HepG2 (cell line): ENCODE data around the gene STARD13. TPM values are rescaled to one million over a fixed set of nuclear protein-coding genes. Genes with fewer than 3 reads are reported as not detected.

Experiments used
- ATAC-seq: fragments of 200-7000 bp; cut with Tn5 transposase; 3 replicates; pipeline ENCODE4 v1.9.1; 2020; ENCODE audit warnings: mild to moderate bottlenecking, moderate library complexity
- BruUV-seq: library from RNA; stranded (reverse); fragments of 400-500 nt; replicated peaks from 2 replicates; lab custom pipeline; 2021; lab: Mats Ljungman, UMichigan
- CTCF ChIA-PET: fragments of 300-600 bp; formaldehyde crosslinking; extraction: SDS; loops from one replicate; lab custom pipeline; 2021; ENCODE audit warnings: low total read pairs, inconsistent platforms, low intra/inter-chr PET ratio; lab: Yijun Ruan, JAX
- POLR2A ChIA-PET: fragments of 350-600 bp; sonication (Branson Sonifier 250); formaldehyde crosslinking; loops from one replicate; lab custom pipeline; 2020; ENCODE audit warnings: antibody characterized with exemption, inconsistent platforms; lab: Yijun Ruan, JAX
- DNase-seq: peaks from one replicate; pipeline ENCODE4 v3.0.0-alpha.2; 2015; ENCODE audit warnings: low spot score
- FAIRE-seq: peaks from 3 replicates; lab custom pipeline; 2011; peaks lifted over from hg19 to GRCh38; lab: Jason Lieb, UNC
- H2AFZ ChIP-seq: one replicate; pipeline ENCODE4 v1.6.1; 2011; ENCODE audit warnings: low read length, inconsistent platforms
- H3K27ac ChIP-seq: fragments of 300-600 bp; 3 replicates; pipeline ENCODE4 v1.8.0; 2011; ENCODE audit warnings: mixed run types, mild to moderate bottlenecking, mixed read lengths, low read length, inconsistent platforms; ENCODE audit not compliant: insufficient read depth; ENCODE audit errors: extremely low read length
- H3K27me3 ChIP-seq, 2 experiments: fragments of 200-600 bp in 1 of 2; 2 replicates in 1 of 2; 3 replicates in 1 of 2; pipeline versions ENCODE4 v1.6.0 to v1.8.0; 2011; ENCODE audit warnings: low read length in 2 of 2, mild to moderate bottlenecking in 2 of 2, moderate library complexity in 2 of 2, inconsistent platforms in 1 of 2; ENCODE audit not compliant: insufficient read depth in 2 of 2, control insufficient read depth in 1 of 2
- H3K36me3 ChIP-seq, 2 experiments: fragments of 200-600 bp in 1 of 2; replicated peaks in 1 of 2; 2 replicates in 1 of 2; 3 replicates in 1 of 2; pipeline versions ENCODE4 v1.5.1 to v1.8.0; 2011; ENCODE audit warnings: low read length in 2 of 2, inconsistent platforms in 1 of 2; ENCODE audit not compliant: insufficient read depth in 2 of 2, control insufficient read depth in 1 of 2
- H3K4me1 ChIP-seq: 2 replicates; pipeline ENCODE4 v1.5.1; 2012; ENCODE audit warnings: low read length, inconsistent platforms; ENCODE audit not compliant: insufficient read depth
- H3K4me2 ChIP-seq: 2 replicates; pipeline ENCODE4 v1.6.0; 2011; ENCODE audit warnings: low read depth, low read length, inconsistent platforms
- H3K4me3 ChIP-seq, 3 experiments: fragments of 200-600 bp in 1 of 3; sonication (generic), shearing (Covaris generic) in 1 of 3; replicated peaks in 1 of 3; 2 replicates each; pipeline ENCODE4 v1.5.1; 2011 to 2016; ENCODE audit warnings: low read length in 3 of 3, inconsistent platforms in 2 of 3, low read depth in 2 of 3, mild to moderate bottlenecking in 2 of 3, control low read depth in 1 of 3, mixed read lengths in 1 of 3; ENCODE audit not compliant: insufficient read depth in 1 of 3
- H3K79me2 ChIP-seq: one replicate; pipeline ENCODE4 v1.6.1; 2011; ENCODE audit warnings: low read length, inconsistent platforms; ENCODE audit not compliant: insufficient read depth
- H3K9ac ChIP-seq: 2 replicates; pipeline ENCODE4 v1.6.0; 2011; ENCODE audit warnings: mild to moderate bottlenecking, low read depth, low read length, inconsistent platforms; ENCODE audit not compliant: insufficient read depth
- H3K9me3 ChIP-seq: 2 replicates; pipeline ENCODE4 v1.5.1; 2012; ENCODE audit warnings: mild to moderate bottlenecking, low read length
- H4K20me1 ChIP-seq: 2 replicates; pipeline ENCODE4 v1.6.0; 2011; ENCODE audit warnings: inconsistent platforms, mild to moderate bottlenecking, low read length, moderate library complexity; ENCODE audit not compliant: insufficient read depth
- AFF4 ChIP-seq: sonication (generic); formaldehyde crosslinking; IDR thresholded peaks from 2 replicates; pipeline ENCODE4 v1.4.0; 2020; ENCODE audit warnings: missing genetic modification reagents
- ATF2 ChIP-seq: sonication (generic); formaldehyde crosslinking; IDR thresholded peaks from 2 replicates; pipeline ENCODE4 v1.4.0; 2020; ENCODE audit warnings: missing genetic modification reagents
- EP300 ChIP-seq, 3 experiments: sonication (generic) in 1 of 3; formaldehyde crosslinking in 1 of 3; IDR thresholded peaks; 2 replicates each; pipeline versions ENCODE4 v1.5.1 to v1.6.1; 2011 to 2020; ENCODE audit warnings: low read depth in 2 of 3, low read length in 2 of 3, borderline replicate concordance in 1 of 3, improper control_type of control experiment in 1 of 3, mild to moderate bottlenecking in 1 of 3, missing genetic modification reagents in 1 of 3, moderate library complexity in 1 of 3
- HDAC2 ChIP-seq: sonication (generic); formaldehyde crosslinking; IDR thresholded peaks from 2 replicates; pipeline ENCODE4 v1.4.0; 2020; ENCODE audit warnings: missing genetic modification reagents
- HOXA5 ChIP-seq: sonication (generic); formaldehyde crosslinking; IDR thresholded peaks from 2 replicates; pipeline ENCODE4 v1.4.0; 2020; ENCODE audit warnings: missing genetic modification reagents
- RBAK ChIP-seq: sonication (generic); formaldehyde crosslinking; IDR thresholded peaks from 2 replicates; pipeline ENCODE4 v1.5.1; 2020; ENCODE audit warnings: mild to moderate bottlenecking, missing genetic modification reagents
- RFX3 ChIP-seq: IDR thresholded peaks from 2 replicates; pipeline ENCODE4 v1.6.1; 2016; ENCODE audit warnings: missing biosample characterization, missing genetic modification reagents
- SIN3A ChIP-seq: IDR thresholded peaks from 2 replicates; pipeline ENCODE4 v1.6.1; 2011; ENCODE audit warnings: low read depth, mild to moderate bottlenecking, control low read depth, low read length, borderline replicate concordance
- ZNF142 ChIP-seq: sonication (generic); formaldehyde crosslinking; IDR thresholded peaks from 2 replicates; pipeline ENCODE4 v1.4.0; 2020; ENCODE audit warnings: missing genetic modification reagents
- ZNF3 ChIP-seq: IDR thresholded peaks from 2 replicates; pipeline ENCODE4 v1.7.0; 2017; ENCODE audit warnings: inconsistent platforms
- ZNF781 ChIP-seq: sonication (generic); formaldehyde crosslinking; IDR thresholded peaks from 2 replicates; pipeline ENCODE4 v1.5.1; 2020; ENCODE audit warnings: borderline replicate concordance, mild to moderate bottlenecking, missing genetic modification reagents; ENCODE audit errors: not compliant biosample characterization
- WGBS: methylation state at CpG from one replicate; pipeline ENCODE4 v1.1.6; 2017; ENCODE audit warnings: low lambda C conversion rate; 5-methylcytosine and 5-hydroxymethylcytosine counted together
- in situ Hi-C: cut with HindIII; loops from 2 replicates; pipeline ENCODE4 v1.10.0; 2017; ENCODE audit warnings: low pct_unique_long_range_greater_than_20kb; ENCODE audit not compliant: extremely low pct_ligation_motif_present
- intact Hi-C: fragments of 100-400 bp; cut with micrococcal nuclease; formaldehyde crosslinking; loops from one replicate; pipeline ENCODE4 v1.10.0; 2022; ENCODE audit not compliant: unreplicated experiment
- polyA plus RNA-seq, 8 experiments: library from polyadenylated mRNA; depleted of rRNA in 3 of 8; stranded (reverse) in 7 of 8; unstranded in 1 of 8; fragments of >200 nt; fragmentation: Illumina TruSeq in 4 of 8; extraction: Trizol in 4 of 8; gene quantifications; 2 replicates each; pipeline versions ENCODE4 v1.2.1 to v1.2.3, GENCODE V29; 2011 to 2016; ENCODE audit warnings: low read depth in 4 of 8, missing spikeins in 1 of 8, mixed read lengths in 1 of 8; ENCODE audit not compliant: insufficient read depth in 1 of 8
- total RNA-seq, 5 experiments: library from RNA; depleted of rRNA; stranded (reverse); fragments of >200 nt; fragmentation: Illumina TruSeq; extraction: Trizol; gene quantifications; 2 replicates each; pipeline ENCODE4 v1.2.3, GENCODE V29; 2016; ENCODE audit warnings: low read depth in 1 of 5
- TF ChIP-seq, protein P1 (sequence below): sonication (generic); formaldehyde crosslinking; IDR thresholded peaks from 2 replicates; pipeline ENCODE4 v1.4.0; 2020; ENCODE audit warnings: missing genetic modification reagents

Gene STARD13
- total and polyA plus RNA-seq, 2 of the 13 experiments (the other 11 are each of a cell fraction or from before 2014, with no cell fraction given) = 12.8 to 14.3 TPM

- Histone ChIP-seq H3K27ac (no peak overlapping the region), H3K79me2 (peaks cover 45% of the 10 kb centered on the region), H3K4me3 (no peak overlapping the region), H3K9me3 (no peaks in the 10 kb centered on the region), H4K20me1 (no peaks in the 10 kb centered on the region), H3K36me3 (peaks cover 3 to 4% of the 10 kb centered on the region in 2 experiments; a peak in 3 of 5 replicates), H3K27me3 (no peaks in the 10 kb centered on the region), H3K4me2 (no peak overlapping the region), H3K4me1 (peaks cover 72% of the 10 kb centered on the region), H3K9ac (no peak overlapping the region), H2AFZ (no peak overlapping the region)
- FAIRE-seq (no peak), ATAC-seq (no peak), DNase-seq (no peak)
- in situ Hi-C loops (no loop called here), intact Hi-C loops (no loop called here)
- WGBS = 98% methylated on average over 3 of the region's 3 CpGs
- BruUV-seq = no TSS peak
- ChIA-PET POLR2A (interaction anchor here (1.0 to 2.7 kb wide), 2 partner anchors 10 to 14 kb away, joined by 3 to 12 read pairs; partner anchors contain the start of gene STARD13), CTCF (no interaction called here)
- TF ChIP-seq RBAK (CRISPR knock-in tag) = no peak
- TF ChIP-seq SIN3A = no peak
- TF ChIP-seq RFX3 (CRISPR knock-in tag) = no peak
- no peak for TF ChIP-seq AFF4 (CRISPR knock-in tag)
- TF ChIP-seq, protein P1, sequence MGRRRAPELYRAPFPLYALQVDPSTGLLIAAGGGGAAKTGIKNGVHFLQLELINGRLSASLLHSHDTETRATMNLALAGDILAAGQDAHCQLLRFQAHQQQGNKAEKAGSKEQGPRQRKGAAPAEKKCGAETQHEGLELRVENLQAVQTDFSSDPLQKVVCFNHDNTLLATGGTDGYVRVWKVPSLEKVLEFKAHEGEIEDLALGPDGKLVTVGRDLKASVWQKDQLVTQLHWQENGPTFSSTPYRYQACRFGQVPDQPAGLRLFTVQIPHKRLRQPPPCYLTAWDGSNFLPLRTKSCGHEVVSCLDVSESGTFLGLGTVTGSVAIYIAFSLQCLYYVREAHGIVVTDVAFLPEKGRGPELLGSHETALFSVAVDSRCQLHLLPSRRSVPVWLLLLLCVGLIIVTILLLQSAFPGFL (CRISPR knock-in tag) = no peak
- TF ChIP-seq ATF2 (CRISPR knock-in tag) = no peak
- no peak for TF ChIP-seq HDAC2 (CRISPR knock-in tag)
- no peak for TF ChIP-seq ZNF3 (CRISPR knock-in tag)
- no peak for TF ChIP-seq ZNF142 (CRISPR knock-in tag)
- no peak for TF ChIP-seq EP300 (IDR thresholded peaks at IDR 0.05; ENCODE audit: low read depth in 2 of 2, low read length in 2 of 2)
- TF ChIP-seq EP300 (CRISPR knock-in tag; IDR thresholded peaks at IDR 0.05; ENCODE audit: borderline replicate concordance) = no peak
- no peak for TF ChIP-seq HOXA5 (CRISPR knock-in tag)
- no peak for TF ChIP-seq ZNF781
Observed at GRCh38 chr13:33275916-33276315, 9.6 kb downstream of the STARD13 start.
